BLaER1 (cell line): Measurements from ENCODE around the gene SLCO2A1.
A peak's percentile ranks its signal among the peaks of the same experiment; 100 is the strongest.

Source experiments
- H3K27ac ChIP-seq: shearing (Covaris generic); formaldehyde crosslinking; 2 replicates; pipeline ENCODE4 v1.8.1; 2022
- H3K27me3 ChIP-seq: shearing (Covaris generic); formaldehyde crosslinking; 2 replicates; pipeline ENCODE4 v1.8.1; 2022
- H3K36me3 ChIP-seq: shearing (Covaris generic); formaldehyde crosslinking; 2 replicates; pipeline ENCODE4 v1.8.1; 2022
- H3K4me1 ChIP-seq: shearing (Covaris generic); formaldehyde crosslinking; 2 replicates; pipeline ENCODE4 v1.8.1; 2022
- H3K4me2 ChIP-seq: shearing (Covaris generic); formaldehyde crosslinking; 2 replicates; pipeline ENCODE4 v1.8.1; 2022
- H3K4me3 ChIP-seq: shearing (Covaris generic); formaldehyde crosslinking; 2 replicates; pipeline ENCODE4 v1.8.1; 2022
- H3K9ac ChIP-seq: shearing (Covaris generic); formaldehyde crosslinking; 2 replicates; pipeline ENCODE4 v1.8.1; 2022
- H3K9me3 ChIP-seq: shearing (Covaris generic); formaldehyde crosslinking; 2 replicates; pipeline ENCODE4 v1.8.1; 2022
- H4K20me1 ChIP-seq: shearing (Covaris generic); formaldehyde crosslinking; 2 replicates; pipeline ENCODE4 v1.8.1; 2022
- Cebpa-rat ChIP-seq: shearing (Covaris generic); IDR thresholded peaks from 2 replicates; pipeline ENCODE4 v1.8.1; 2022

SLCO2A1 gene

GRCh38 chr3:133986311-133986710 lies 43.4 kb downstream of the SLCO2A1 start:
- H3K36me3 ChIP-seq, result no peaks in the 10 kb centered on the region
- H4K20me1 ChIP-seq, result no peaks in the 10 kb centered on the region
- no peak overlapping the region for H3K27ac ChIP-seq
- no peak overlapping the region for H3K9ac ChIP-seq
- H3K4me3 ChIP-seq, result no peak overlapping the region
- H3K4me1 ChIP-seq, result peaks cover 34% of the 10 kb centered on the region
- no peak for TF ChIP-seq Cebpa-rat
- H3K27me3 ChIP-seq, result no peaks in the 10 kb centered on the region
- H3K9me3 ChIP-seq, result no peaks in the 10 kb centered on the region
- H3K4me2 ChIP-seq, result peak overlapping the region; percentile 67

- H3K27ac ChIP-seq, result no peak overlapping the region
- peaks cover 30% of the 10 kb centered on the region for H3K4me1 ChIP-seq
- H3K4me3 ChIP-seq, result no peak overlapping the region
- no peaks in the 10 kb centered on the region for H3K9me3 ChIP-seq
- H4K20me1 ChIP-seq, result no peaks in the 10 kb centered on the region
- H3K4me2 ChIP-seq, result peak overlapping the region; percentile 67
- H3K36me3 ChIP-seq, result no peaks in the 10 kb centered on the region
- H3K27me3 ChIP-seq, result no peaks in the 10 kb centered on the region
- no peak for TF ChIP-seq Cebpa-rat
- H3K9ac ChIP-seq, result no peak overlapping the region
Observed at GRCh38 chr3:133984975-133985374, 44.8 kb downstream of the SLCO2A1 start.

- H3K4me2 ChIP-seq, result peak overlapping the region; percentile 67
- peaks cover 40% of the 10 kb centered on the region for H3K4me1 ChIP-seq
- no peak overlapping the region for H3K27ac ChIP-seq
- H4K20me1 ChIP-seq, result no peaks in the 10 kb centered on the region
- no peaks in the 10 kb centered on the region for H3K36me3 ChIP-seq
- TF ChIP-seq Cebpa-rat, result no peak
- no peaks in the 10 kb centered on the region for H3K27me3 ChIP-seq
- H3K4me3 ChIP-seq, result no peak overlapping the region
- no peak overlapping the region for H3K9ac ChIP-seq
- H3K9me3 ChIP-seq, result no peaks in the 10 kb centered on the region
Observed at GRCh38 chr3:133983576-133984560, 45.9 kb downstream of the SLCO2A1 start.

- H3K4me2 ChIP-seq, result no peak overlapping the region
- H3K9ac ChIP-seq, result no peak overlapping the region
- H3K27me3 ChIP-seq, result no peaks in the 10 kb centered on the region
- H3K4me1 ChIP-seq, result peaks cover 42% of the 10 kb centered on the region
- H3K4me3 ChIP-seq, result no peak overlapping the region
- no peak overlapping the region for H3K27ac ChIP-seq
- no peaks in the 10 kb centered on the region for H3K36me3 ChIP-seq
- H3K9me3 ChIP-seq, result no peaks in the 10 kb centered on the region
- no peak for TF ChIP-seq Cebpa-rat
- no peaks in the 10 kb centered on the region for H4K20me1 ChIP-seq
Observed at GRCh38 chr3:133983126-133983525, 46.6 kb downstream of the SLCO2A1 start.

GRCh38 chr3:133980550-133980949 lies 49.2 kb downstream of the SLCO2A1 start:
- H3K27ac ChIP-seq, result no peak overlapping the region
- TF ChIP-seq Cebpa-rat, result no peak
- no peaks in the 10 kb centered on the region for H3K36me3 ChIP-seq
- no peaks in the 10 kb centered on the region for H3K9me3 ChIP-seq
- H3K9ac ChIP-seq, result no peak overlapping the region
- H3K4me2 ChIP-seq, result no peak overlapping the region
- H4K20me1 ChIP-seq, result no peaks in the 10 kb centered on the region
- H3K27me3 ChIP-seq, result no peaks in the 10 kb centered on the region
- no peak overlapping the region for H3K4me3 ChIP-seq
- H3K4me1 ChIP-seq, result peaks cover 29% of the 10 kb centered on the region

GRCh38 chr3:133980035-133980434 lies 49.7 kb downstream of the SLCO2A1 start:
- Histone ChIP-seq H3K27me3 (no peaks in the 10 kb centered on the region), H3K4me2 (no peak overlapping the region), H4K20me1 (no peaks in the 10 kb centered on the region), H3K4me3 (no peak overlapping the region), H3K27ac (no peak overlapping the region), H3K4me1 (peaks cover 24% of the 10 kb centered on the region), H3K36me3 (no peaks in the 10 kb centered on the region), H3K9me3 (no peaks in the 10 kb centered on the region), H3K9ac (no peak overlapping the region)
- TF ChIP-seq Cebpa-rat, result no peak

GRCh38 chr3:133979553-133979952 lies 50.2 kb downstream of the SLCO2A1 start:
- Histone ChIP-seq H3K27me3 (no peaks in the 10 kb centered on the region), H3K9ac (no peak overlapping the region), H3K4me1 (peaks cover 19% of the 10 kb centered on the region), H3K4me3 (no peak overlapping the region), H3K4me2 (no peak overlapping the region), H4K20me1 (no peaks in the 10 kb centered on the region), H3K27ac (no peak overlapping the region), H3K36me3 (no peaks in the 10 kb centered on the region), H3K9me3 (no peaks in the 10 kb centered on the region)
- TF ChIP-seq Cebpa-rat, result no peak

GRCh38 chr3:133977568-133977967 lies 52.2 kb downstream of the SLCO2A1 start:
- Histone ChIP-seq H3K9me3 (no peaks in the 10 kb centered on the region), H3K27me3 (no peaks in the 10 kb centered on the region), H3K4me1 (peaks cover 12% of the 10 kb centered on the region), H3K9ac (no peak overlapping the region), H4K20me1 (no peaks in the 10 kb centered on the region), H3K4me2 (no peak overlapping the region), H3K27ac (no peak overlapping the region), H3K36me3 (no peaks in the 10 kb centered on the region), H3K4me3 (no peak overlapping the region)
- no peak for TF ChIP-seq Cebpa-rat

GRCh38 chr3:133973249-133973980 lies 56.3 kb downstream of the SLCO2A1 start:
- H3K9me3 ChIP-seq, result no peaks in the 10 kb centered on the region
- no peaks in the 10 kb centered on the region for H3K4me1 ChIP-seq
- H3K9ac ChIP-seq, result no peak overlapping the region
- TF ChIP-seq Cebpa-rat, result no peak
- H3K4me3 ChIP-seq, result no peak overlapping the region
- H4K20me1 ChIP-seq, result no peaks in the 10 kb centered on the region
- H3K36me3 ChIP-seq, result no peaks in the 10 kb centered on the region
- no peaks in the 10 kb centered on the region for H3K27me3 ChIP-seq
- no peak overlapping the region for H3K27ac ChIP-seq
- no peak overlapping the region for H3K4me2 ChIP-seq

- H3K4me1 ChIP-seq, result peaks cover 2% of the 10 kb centered on the region; the same call in 1 of the 2 replicates
- H3K4me3 ChIP-seq, result no peak overlapping the region
- no peaks in the 10 kb centered on the region for H4K20me1 ChIP-seq
- no peak for TF ChIP-seq Cebpa-rat
- H3K36me3 ChIP-seq, result no peaks in the 10 kb centered on the region
- H3K4me2 ChIP-seq, result no peak overlapping the region
- no peak overlapping the region for H3K9ac ChIP-seq
- no peaks in the 10 kb centered on the region for H3K9me3 ChIP-seq
- no peak overlapping the region for H3K27ac ChIP-seq
- H3K27me3 ChIP-seq, result no peaks in the 10 kb centered on the region
Observed at GRCh38 chr3:133972156-133972555, 57.6 kb downstream of the SLCO2A1 start.
